ENCODE data around the gene FBLN5. TPM values are rescaled to one million over a fixed set of nuclear protein-coding genes. Genes with fewer than 3 reads are reported as not detected.

Gene FBLN5
- total RNA-seq, 2 experiments from 2014 or later = 1.3 to 1.4 TPM

DNA sequence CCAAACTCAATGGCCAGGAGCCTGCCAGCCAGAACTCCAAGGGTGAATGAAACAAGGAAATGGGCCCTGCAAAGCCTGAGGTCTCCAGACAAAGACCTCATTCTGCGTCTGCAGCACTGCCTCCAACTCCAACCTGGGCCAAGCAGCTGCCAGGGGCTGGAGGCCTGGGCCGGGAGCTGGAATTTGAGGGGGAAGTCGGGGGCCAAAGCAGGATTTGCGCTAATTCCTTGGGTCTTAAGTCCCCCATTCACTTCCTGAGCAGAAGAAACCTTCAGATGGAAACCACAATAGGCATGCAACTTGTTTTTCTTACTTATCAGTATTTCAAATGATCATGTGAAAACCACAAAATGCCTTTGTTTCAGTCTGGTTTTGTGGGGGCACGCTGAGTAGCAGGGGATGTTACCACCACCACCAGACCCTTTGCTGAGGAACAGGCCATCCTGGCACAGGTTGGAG lies 57.2 kb downstream of the FBLN5 start:
- Mint-ChIP-seq H3K4me1 (ENCODE audit: low read depth) (peaks cover 55% of the 10 kb centered on the region), H3K27me3 (no peaks in the 10 kb centered on the region), H3K4me3 (no peak overlapping the region), H3K27ac (peak overlapping the region; percentile 69), H3K9me3 (no peaks in the 10 kb centered on the region), H3K36me3 (ENCODE audit: low read depth) (no peaks in the 10 kb centered on the region)
- DNase-seq (peak; percentile 35), ATAC-seq (peak; percentile 29)
- intact Hi-C loops (cut with micrococcal nuclease) = loop anchor here (5.0 kb wide), 1 partner anchor 163 kb away; no protein-coding TSS in a partner anchor
- CTCF ChIA-PET = interaction anchor here (2.1 kb wide), 1 partner anchor 8 kb away, joined by 7 read pairs; no protein-coding TSS in a partner anchor
- no peak for TF ChIP-seq CTCF (IDR thresholded peaks at IDR 0.05)
- POLR2A ChIA-PET = interaction anchor here (1.2 to 1.4 kb wide), 3 partner anchors 16 to 34 kb away, joined by 4 to 6 read pairs (median 4); no protein-coding TSS in a partner anchor

- ATAC-seq (no peak), DNase-seq (no peak)
- CTCF ChIA-PET = interaction anchor here (1.5 to 2.1 kb wide), 2 partner anchors 9 to 240 kb away, joined by 3 to 7 read pairs; no protein-coding TSS in a partner anchor
- H3K27me3 Mint-ChIP-seq = no peaks in the 10 kb centered on the region
- no peak overlapping the region for H3K4me3 Mint-ChIP-seq
- no peak for TF ChIP-seq CTCF (IDR thresholded peaks at IDR 0.05)
- POLR2A ChIA-PET = interaction anchor here (1.2 to 1.4 kb wide), 4 partner anchors 15 to 23 kb away, joined by 3 to 6 read pairs (median 4); no protein-coding TSS in a partner anchor
- H3K27ac Mint-ChIP-seq = no peak overlapping the region
- peaks cover 53% of the 10 kb centered on the region for H3K4me1 Mint-ChIP-seq (ENCODE audit: low read depth)
- H3K36me3 Mint-ChIP-seq (ENCODE audit: low read depth) = no peaks in the 10 kb centered on the region
- H3K9me3 Mint-ChIP-seq = no peaks in the 10 kb centered on the region
- intact Hi-C loops (cut with micrococcal nuclease) = loop anchor here (5.0 kb wide), 1 partner anchor 162 kb away; no protein-coding TSS in a partner anchor
Measured at GRCh38 chr14:91889477-91890211, 57.9 kb downstream of the FBLN5 start.

DNA sequence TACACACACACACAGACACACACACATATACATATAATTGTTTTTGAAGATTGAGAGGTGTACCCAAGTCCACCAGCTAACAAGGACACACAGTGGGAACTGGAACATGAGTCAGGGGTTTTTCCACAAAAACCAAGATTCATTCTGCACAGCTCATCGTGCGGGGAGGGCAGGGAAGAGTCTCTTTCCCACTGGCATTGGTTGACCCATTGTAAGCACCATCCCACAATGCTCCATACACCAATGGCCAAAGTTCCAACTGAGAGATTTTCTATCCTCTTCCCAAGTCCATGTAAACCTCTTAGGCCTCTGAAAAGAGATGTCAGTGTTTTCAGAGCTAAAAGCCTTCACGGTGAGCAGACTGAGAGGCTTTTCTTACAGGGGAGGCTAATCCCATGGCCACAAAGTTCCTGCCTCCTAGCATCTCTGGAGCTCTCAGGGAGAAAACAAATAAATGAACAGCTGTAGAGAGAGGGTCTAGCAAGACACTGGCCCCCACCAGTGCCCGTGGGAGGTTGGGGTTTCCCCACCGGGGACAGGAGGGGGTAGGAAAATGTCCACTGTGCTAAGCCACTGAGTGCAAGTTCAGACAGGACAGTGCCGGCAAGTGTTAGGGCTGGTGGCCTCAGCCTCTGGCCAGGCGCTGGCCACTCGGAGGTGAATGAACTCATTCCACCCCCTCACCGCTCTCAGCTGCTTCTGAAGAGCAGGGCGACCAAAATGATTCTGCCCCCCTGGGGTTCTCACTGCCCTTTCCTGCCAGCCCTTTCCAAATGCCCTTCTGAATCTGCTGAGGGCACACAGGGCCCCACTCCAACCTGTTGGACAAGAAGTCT lies 58.6 kb downstream of the FBLN5 start:
- no peak for ATAC-seq
- no peak for TF ChIP-seq CTCF (IDR thresholded peaks at IDR 0.05)
- no peak for DNase-seq
- Mint-ChIP-seq H3K4me3 (no peak overlapping the region), H3K27ac (peak overlapping the region; percentile 20), H3K4me1 (ENCODE audit: low read depth) (peaks cover 55% of the 10 kb centered on the region), H3K36me3 (ENCODE audit: low read depth) (no peaks in the 10 kb centered on the region), H3K9me3 (no peaks in the 10 kb centered on the region), H3K27me3 (no peaks in the 10 kb centered on the region)
- ChIA-PET POLR2A (interaction anchor here (1.2 to 1.4 kb wide), 2 partner anchors 15 to 22 kb away, joined by 3 to 5 read pairs; no protein-coding TSS in a partner anchor), CTCF (interaction anchor here (0.5 to 2.1 kb wide), 3 partner anchors 10 to 239 kb away, joined by 3 to 7 read pairs (median 3); no protein-coding TSS in a partner anchor)
- intact Hi-C loops (cut with micrococcal nuclease) = no loop called here

GRCh38 chr14:91886961-91887360 lies 60.5 kb downstream of the FBLN5 start:
- ATAC-seq = no peak
- CTCF ChIA-PET = no interaction called here

More at GRCh38 chr14:91886961-91887360, 60.5 kb downstream of the FBLN5 start:
- no peak for DNase-seq
- Mint-ChIP-seq H3K36me3 (ENCODE audit: low read depth) (no peaks in the 10 kb centered on the region), H3K27ac (no peak overlapping the region), H3K4me1 (ENCODE audit: low read depth) (peaks cover 42% of the 10 kb centered on the region), H3K27me3 (no peaks in the 10 kb centered on the region), H3K9me3 (no peaks in the 10 kb centered on the region), H3K4me3 (no peak overlapping the region)
- POLR2A ChIA-PET = no interaction called here
- no peak for TF ChIP-seq CTCF (IDR thresholded peaks at IDR 0.05)
- intact Hi-C loops (cut with micrococcal nuclease) = no loop called here

Data from activated CD8-positive, alpha-beta T cell treated with anti-CD3 and anti-CD28 coated beads for 36 hours (primary cell).